HG03469 (cell line): ENCODE measurements around the gene CCDC89.
"Not testable (repeated sequence)": the region's sequence is repeated elsewhere in the genome, so short reads cannot be mapped to it uniquely, and the experiment has no call there.

Experiments used
- ATAC-seq: cut with Tn5 transposase; IDR thresholded peaks from one replicate; pipeline ENCODE4 v1.9.1; 2021; ENCODE audit warnings: mild to moderate bottlenecking, moderate library complexity, moderate number of reproducible peaks; ENCODE audit not compliant: unreplicated experiment

Gene CCDC89

DNA sequence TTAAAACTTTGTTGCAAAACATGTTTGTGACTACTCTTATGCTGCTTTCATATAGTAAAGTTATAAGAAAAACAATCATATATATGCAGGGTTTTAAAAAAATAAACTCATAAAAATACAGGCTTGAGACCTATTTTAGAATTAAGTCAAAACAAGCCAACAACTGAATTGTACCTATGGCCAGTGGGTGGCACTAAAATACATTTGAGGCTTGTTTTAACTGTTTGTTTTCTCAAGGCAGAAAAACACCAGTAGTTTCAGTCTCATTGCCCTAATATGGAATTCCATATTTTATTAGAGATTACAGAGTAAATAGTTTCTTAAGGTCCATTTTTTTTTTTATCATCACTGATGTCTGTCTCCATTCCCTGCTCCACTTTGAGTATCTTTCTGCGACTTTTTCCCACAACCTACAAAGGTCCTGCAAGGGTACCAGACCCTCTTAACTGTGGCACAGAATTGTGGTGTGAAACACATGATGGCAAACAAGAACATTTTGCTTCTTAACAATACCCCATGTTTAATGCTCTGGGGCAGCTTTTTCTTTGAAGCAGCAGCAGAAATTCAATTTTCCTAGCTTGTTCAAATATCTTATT, 8.5 kb upstream of the CCDC89 start:
- ATAC-seq: no peak

- no peak for ATAC-seq
Measured at GRCh38 chr11:85685125-85685819, 723 bp downstream of the CCDC89 start.

DNA sequence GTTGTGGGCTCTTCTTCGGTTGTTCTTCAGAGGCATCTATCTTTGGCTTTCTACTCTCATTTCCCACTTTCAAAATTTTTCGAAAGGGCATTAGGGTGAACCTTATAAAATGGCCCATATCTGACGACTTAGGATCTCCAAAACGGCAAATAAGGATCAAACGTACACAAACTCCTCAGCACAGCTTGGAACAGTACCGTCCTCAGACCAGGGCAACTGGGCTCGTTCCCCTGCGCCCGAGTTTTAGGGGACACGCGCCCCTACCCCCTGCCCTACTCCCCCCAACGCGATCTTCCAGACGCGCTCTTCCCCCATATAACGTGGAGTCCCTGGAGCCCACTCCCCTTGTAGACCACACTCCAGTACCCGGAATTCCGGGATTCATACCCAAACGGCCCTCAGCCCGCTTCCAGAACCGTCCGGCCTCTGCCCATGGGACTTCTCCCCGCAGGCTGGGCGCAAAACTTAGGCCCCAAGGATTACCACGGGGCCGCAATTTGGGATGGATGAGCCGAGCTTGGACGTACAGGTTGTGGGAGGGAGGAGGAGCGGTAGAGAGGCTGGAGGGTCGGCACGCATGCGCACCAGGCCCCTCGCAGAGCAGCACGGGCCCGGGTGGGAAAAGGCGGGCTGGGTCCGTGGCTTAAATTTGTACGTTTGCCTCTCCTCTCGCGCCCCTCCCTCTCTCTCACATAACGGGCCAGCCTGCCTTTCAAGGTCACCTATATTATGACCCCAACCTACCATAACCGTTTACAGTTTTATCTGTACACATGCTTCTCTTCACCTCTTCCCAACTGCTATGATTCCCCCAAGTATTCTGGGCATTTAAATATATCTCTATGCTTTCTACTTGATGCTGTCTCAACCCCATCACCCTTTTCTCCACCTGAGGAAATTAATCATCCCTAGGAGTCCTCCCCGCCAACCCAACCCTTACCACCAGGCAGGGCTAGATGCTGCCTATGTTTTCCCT, 3.4 kb downstream of the CCDC89 start:
- ATAC-seq: peak; percentile 68

- ATAC-seq: no peak
Measured at GRCh38 chr11:85680897-85681296, 5.1 kb downstream of the CCDC89 start.

- no peak for ATAC-seq
Measured at GRCh38 chr11:85679576-85679975, 6.4 kb downstream of the CCDC89 start.

DNA sequence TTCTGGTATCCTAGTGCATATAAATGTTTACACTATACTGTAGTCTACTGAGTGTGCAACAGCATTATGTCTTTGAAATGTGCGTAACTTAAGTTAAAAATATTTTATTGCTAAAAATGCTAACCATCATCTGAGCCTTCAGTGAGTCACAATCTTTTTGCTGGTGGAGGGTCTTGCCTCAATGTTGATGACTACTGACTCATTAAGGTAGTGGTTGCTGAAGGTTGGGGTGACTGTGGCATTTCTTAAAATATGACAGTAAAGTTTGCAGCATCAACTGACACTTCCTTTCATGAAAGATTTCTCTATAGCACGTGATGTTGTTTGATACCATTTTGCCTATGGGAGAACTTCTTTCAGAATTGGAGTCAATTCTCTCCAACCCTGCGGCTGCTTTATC, 12.6 kb downstream of the CCDC89 start:
- ATAC-seq: no peak

DNA sequence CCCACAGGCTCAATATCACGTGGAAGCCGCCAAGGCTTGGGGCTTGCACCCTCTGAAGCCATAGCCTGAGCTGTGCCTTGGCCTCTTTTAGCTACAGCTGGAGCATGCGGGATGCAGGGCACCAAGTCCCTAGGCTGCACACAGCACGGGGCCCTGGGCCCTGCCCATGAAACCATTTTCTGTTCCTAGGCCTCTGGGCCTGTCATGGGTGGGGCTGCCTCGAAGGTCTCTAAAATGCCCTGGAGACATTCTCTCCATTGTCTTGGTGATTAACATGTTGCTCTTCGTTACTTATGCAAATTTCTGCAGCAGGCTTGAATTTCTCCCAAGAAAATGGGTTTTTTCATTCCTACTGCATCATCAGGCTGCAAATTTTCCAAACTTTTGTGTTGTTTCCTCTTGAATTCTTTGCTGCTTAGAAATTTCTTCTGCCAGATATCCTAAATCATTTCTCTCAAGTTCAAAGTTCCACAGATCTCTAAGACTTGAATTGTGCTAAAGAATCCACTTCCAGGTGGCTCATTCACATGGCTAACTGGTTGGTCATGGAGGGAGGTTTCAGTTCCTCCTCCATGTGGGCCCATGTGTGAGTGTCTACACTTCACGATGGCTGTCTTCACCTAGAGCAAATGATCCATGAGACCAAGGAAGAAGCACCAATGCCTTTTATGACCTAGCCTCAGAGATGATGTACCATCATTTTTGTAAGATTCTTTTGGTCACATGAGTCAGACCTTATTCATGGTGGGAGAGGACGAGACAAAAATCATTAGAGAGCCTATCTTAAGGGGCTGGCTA, 13.7 kb downstream of the CCDC89 start:
- ATAC-seq: no peak

DNA sequence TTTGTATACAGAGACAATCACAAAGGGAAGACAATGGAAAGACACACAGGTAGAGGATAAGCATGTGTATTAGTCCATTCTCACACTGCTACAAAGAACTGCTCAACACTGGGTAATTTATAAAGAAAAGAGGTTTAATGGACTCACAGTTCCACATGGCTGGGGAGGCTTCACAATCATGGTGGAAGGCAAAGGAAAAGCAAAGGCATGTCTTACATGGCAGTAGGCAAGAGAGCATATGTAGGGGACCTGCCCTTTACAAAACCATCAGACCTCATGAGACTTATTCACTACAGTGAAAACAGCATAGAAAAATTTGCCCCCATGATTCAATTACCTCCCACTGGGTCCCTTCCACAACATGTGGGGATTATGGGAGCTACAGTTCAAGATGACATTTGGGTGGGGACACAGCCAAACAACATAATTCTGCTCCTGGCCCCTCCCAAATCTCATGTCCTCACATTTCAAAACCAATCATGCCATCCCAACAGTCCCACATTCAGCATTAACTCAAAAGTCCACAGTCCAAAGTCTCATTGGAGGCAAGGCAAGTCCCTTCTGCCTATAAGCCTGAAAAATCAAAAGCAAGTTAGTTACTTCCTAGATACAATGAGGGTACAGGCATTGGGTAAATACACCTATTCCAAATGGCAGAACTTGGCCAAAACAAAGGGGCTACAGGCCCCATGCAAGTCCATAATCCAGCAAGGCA, 14.9 kb downstream of the CCDC89 start:
- ATAC-seq: not testable (repeated sequence)

DNA sequence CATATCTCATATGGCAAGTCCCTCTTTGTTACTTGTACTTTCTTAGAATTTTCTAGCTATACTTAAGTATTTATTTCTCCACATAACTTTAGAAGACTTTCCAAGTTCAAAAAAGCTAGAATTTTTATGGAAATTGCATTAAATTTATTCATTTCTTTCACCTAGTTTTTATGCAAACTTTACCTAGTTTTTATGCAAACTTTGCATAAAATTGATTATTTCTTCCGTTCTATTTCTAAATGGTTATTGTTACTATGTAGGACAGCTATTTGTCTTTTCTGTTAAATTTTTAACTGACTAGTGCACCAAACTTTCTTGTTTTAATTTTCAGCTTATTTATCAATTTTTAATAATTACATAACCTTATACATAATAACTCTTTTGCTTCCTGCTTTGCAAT, 17.8 kb downstream of the CCDC89 start:
- ATAC-seq: no peak

DNA sequence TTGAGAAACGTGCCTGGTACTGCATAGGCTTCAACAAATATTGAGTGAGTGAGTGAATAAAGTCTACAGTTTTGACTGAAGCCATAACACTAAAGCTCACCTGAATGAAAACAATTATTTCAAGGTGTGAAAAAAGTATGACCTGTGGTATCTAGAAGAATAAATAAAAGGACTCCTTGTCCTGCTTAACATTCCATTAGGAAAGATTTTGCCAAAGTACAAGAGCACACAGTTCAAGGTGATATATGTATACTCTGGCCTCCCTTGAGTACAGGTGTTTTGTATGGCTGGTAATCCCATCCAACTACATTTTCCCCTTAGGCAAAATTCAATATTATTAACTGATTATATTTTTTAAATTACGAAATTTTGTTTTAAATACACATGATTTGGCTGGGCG, 19.3 kb downstream of the CCDC89 start:
- ATAC-seq: no peak

GRCh38 chr11:85665733-85666132, 20.3 kb downstream of the CCDC89 start:
- no peak for ATAC-seq

DNA sequence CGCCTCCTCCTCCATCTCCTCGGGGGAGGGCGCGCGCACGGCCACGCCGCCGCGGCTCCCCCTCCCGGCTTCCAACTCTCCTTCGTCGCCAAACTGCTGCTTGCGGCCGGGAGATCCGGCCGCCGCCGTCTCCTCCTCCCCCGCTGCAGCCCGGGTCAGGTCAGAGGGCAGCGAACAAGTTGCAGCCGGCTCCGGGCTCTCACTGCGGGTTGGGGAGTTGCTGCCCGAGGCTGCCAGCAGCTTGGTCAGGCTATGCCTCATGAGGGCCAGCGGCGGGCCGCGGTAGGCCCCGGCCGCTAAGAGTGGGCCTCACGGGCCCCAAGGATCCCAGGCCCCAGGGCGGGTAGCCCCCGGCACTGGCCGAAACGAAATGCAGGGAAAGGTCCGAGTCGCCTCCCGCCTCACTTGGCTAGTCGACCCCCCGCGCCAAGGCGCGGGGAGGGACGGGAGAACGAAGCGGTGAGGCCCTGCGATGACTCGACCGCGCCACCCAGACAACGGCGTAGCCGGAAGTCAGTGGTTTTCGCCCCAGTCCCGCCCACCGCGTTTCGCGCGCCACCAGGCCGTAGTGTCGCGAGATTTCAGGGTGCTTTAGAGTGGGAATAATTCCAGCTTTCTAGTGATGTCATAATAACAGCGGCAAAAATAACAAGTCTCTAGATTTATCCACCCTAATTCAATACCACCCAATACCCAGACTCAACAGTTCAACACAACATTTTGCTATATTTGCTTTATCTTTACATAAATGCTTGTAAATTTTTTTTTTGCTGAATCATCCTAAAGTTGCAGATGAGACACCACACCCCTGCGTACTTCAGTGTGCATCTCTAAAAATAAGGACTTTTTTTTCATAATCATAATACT, 21.1 kb downstream of the CCDC89 start, which contains the start of gene CREBZF:
Gene CREBZF (minus strand): TSS at position 515 of the 867 bp plus-strand sequence. CDS start 254 bp downstream, at position 261.
- peak; percentile 84 for ATAC-seq

- peak; percentile 49 for ATAC-seq
Measured at GRCh38 chr11:85663753-85664614, 22.0 kb downstream of the CCDC89 start.

- no peak for ATAC-seq
Measured at GRCh38 chr11:85663080-85663752, 22.8 kb downstream of the CCDC89 start.

DNA sequence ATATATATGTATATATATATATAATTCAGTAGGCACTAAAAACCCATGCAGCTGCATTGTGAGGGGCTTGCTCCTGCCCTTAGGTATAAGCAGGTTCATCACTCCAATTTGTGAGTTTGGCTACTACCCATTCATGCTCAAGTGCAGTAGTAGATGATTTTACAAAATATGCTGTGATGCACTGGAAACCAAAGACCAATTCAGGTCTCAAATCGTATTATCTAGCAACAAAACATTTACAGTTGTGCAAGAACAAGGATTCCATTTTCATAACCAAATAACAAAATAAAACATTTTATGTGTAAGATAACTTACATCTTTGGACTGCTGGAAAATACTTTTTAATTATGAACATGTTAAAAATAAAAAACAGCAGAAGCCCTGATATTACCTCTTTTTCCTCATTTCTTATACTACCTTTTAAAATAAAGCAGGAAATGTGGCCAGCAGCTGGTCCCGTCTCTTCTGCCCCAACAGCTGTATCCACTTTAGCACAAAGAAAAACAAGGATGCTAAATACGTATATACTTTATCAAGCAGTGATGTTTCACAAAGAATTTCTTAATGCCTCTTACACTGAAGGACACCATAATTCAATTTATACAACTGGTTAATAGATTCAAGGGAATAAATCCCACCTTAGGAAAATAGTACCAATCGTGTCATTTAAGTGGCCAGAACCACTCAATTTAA, 23.9 kb downstream of the CCDC89 start:
- no peak for ATAC-seq

DNA sequence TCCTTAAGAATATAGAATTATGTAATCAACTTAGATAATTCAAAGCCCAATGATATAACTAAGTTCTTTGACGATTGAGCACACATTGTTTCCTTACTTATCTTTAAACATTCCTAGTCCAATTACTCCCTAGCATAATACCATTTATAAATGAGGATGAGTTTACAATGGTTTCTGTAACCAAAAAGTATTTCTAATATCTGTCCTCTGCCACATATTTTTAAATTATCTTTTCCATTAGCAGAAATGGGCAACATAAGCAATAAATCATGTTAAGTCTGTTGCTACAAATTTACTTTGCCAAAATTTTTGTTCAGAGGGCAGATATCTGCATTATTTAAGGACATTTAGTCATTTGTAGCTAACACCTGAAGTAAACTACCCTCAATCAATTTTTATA, 27.8 kb downstream of the CCDC89 start:
- ATAC-seq: no peak

- no peak for ATAC-seq
Measured at GRCh38 chr11:85656777-85657176, 29.2 kb downstream of the CCDC89 start.
